Activated gamma-delta T cell treated with Interleukin-2 at 50 U/mL for 16 hours (primary cell): ENCODE data around the gene NTRK2.

Experiments used
- DNase-seq: peaks from one replicate; pipeline ENCODE4 v3.0.0-alpha.2; 2020

Gene NTRK2

GRCh38 chr9:84669288-84670137 lies at the start of gene NTRK2:
Gene NTRK2 (plus strand): TSS chr9:84669729. CDS start chr9:84670749, 1,020 bp downstream.
- no peak for DNase-seq

GRCh38 chr9:84620338-84620737 lies 49.2 kb upstream of the NTRK2 start:
- no peak for DNase-seq

GRCh38 chr9:84621811-84622210 lies 47.7 kb upstream of the NTRK2 start:
- no peak for DNase-seq

- no peak for DNase-seq
Measured at GRCh38 chr9:84622981-84623380, 46.5 kb upstream of the NTRK2 start.

DNA sequence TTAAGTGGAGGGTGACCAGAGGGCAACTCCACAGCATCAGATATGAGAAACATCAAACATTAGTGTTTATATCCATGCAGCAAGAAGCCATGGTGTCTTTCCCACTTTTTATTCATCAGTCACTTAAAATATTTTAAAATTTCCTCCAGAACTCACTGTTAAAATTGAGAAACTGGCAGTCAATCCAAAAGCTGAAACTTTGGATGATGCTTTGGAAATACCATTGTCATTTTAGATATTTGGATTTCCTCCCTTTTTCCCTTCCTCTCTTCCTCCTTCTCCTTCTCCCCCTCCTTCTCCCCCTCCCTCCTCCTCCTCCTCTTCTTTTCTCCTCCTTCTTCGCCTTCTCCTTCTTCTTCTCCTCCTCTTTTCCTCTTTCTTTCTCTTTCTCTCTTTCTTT lies 33.1 kb upstream of the NTRK2 start:
- no peak for DNase-seq

- DNase-seq = no peak
Measured at GRCh38 chr9:84642553-84643141, 26.9 kb upstream of the NTRK2 start.

- DNase-seq = no peak
Measured at GRCh38 chr9:84647699-84648098, 21.8 kb upstream of the NTRK2 start.

DNA sequence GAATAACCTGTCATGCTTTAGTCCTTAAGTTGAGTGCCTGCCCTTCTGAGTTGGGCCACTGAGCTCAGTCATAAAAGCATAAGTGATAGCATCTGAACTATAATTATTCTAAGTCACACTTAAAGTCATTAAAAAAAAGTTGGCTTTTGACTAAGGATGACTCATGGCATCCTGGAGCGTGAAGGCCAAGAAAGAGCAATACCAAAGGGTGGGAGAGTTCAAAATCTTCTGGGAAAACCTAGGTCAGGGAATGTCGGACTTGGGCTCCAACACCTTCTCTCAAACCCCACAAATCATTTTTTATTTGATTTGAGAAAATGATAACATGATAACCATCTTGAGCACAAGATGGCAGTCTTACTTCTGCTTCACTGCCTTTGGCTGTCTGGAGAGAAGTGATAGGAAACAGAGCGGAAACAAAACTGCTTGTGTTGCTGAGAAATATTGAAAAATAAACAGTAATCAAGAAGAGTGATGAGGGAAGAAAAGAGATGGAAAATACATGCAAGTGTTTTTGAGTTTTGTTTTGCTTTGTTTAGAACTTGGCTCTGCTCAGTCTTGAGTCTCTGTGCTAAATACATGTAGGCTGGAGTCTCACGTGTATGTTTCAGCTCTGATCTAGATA lies 16.9 kb upstream of the NTRK2 start:
- DNase-seq = no peak

- no peak for DNase-seq
Measured at GRCh38 chr9:84655447-84655846, 14.1 kb upstream of the NTRK2 start.

DNA sequence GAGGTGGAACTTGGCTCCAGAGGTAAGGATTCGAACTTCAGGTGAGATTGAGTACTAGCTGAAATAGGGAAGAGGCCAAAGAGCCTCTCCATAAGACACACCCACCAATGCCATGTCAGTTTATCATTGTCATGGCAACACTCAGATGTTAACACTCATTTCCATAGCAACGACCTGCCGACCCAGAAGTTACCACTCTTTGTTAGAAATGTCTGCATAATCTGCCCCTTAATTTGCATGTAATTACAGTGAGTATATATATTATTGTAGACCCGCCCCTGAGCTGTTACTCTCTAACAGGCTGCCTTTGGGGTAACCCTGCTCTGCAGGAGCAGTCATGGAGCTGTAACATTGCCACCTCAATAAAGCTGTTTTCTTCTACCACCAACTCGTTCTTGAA lies 10.2 kb upstream of the NTRK2 start:
- DNase-seq = no peak

DNA sequence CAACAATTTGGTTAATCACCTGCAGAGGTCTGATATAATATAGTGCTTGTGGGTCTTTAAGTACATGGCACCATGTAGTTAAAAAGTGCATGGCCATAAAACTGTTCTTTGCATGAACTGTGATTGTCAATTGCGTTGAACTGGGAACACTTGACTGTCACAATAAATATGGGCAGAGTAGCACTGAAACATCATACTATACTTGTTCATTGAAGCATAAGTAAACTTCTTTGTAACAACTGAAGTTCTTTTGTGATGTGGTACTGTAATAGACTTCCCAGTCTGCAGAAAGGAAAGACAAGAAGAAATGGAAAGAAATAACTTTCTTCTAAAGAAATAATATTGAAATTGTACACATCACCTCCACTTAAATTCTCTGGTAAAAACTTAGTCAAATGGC lies 9.8 kb upstream of the NTRK2 start:
- no peak for DNase-seq

DNA sequence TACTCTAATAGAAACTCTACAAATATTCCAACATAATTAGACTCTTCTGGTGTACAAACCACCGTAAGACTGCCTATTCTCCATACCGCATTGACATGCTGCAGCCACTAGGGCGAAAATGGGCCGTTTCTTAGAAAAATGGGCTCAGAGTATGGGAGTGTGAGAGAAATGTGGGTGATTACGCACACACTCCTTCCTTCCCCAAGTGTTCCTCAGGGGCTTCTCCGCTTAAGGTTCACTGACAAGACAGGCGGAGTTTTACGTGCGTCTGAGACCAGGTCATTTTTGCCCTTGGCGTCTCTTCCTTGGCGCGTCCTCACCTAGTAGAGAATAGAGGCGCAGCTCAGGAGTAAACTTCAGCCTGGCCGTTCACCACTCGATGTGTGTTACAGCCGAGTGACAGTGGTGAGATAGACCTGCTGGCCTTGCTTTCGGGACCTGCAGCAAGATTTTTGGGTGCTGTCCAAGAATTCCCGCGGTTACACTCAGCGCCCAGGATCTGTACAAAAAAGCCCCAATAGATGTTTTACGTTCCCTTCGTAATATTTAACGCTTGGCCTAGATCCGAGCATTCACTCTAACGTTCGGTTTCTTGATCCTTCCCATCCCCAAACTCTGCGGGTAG lies 1.8 kb upstream of the NTRK2 start:
- DNase-seq = no peak

DNA sequence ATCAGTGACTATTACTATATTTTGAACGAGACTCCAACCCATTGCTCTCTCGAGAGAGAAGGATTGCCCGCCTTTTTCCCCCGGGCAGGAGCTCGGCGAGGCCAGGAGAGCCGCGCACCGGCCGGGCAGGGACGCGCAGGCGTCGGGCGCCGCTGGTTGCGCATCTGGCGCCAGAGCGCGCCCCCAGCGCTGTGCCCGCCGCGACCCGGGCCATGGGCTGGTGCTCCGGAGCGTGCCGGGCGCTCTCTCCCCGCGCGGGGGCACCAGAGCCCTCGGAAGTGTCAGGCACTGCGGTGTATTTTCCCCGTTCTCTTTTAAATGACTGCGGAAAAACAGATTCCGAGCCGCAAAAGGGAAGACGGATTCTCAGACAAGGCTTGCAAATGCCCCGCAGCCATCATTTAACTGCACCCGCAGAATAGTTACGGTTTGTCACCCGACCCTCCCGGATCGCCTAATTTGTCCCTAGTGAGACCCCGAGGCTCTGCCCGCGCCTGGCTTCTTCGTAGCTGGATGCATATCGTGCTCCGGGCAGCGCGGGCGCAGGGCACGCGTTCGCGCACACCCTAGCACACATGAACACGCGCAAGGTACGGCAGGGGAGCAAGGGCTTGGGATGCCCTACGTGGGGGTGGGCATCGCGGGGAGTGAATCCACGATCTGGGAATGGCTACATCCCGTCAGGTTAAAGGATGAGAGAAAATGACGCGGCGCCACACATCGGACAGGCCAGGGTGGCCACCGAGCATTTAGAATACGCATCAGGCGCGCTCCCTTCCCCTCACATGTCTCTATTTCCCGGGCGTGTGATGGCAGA lies 1.1 kb upstream of the NTRK2 start:
- DNase-seq = no peak

- no peak for DNase-seq
Measured at GRCh38 chr9:84669013-84669287, 579 bp upstream of the NTRK2 start.

GRCh38 chr9:84670138-84671041 lies 861 bp downstream of the NTRK2 start:
- DNase-seq = no peak

DNA sequence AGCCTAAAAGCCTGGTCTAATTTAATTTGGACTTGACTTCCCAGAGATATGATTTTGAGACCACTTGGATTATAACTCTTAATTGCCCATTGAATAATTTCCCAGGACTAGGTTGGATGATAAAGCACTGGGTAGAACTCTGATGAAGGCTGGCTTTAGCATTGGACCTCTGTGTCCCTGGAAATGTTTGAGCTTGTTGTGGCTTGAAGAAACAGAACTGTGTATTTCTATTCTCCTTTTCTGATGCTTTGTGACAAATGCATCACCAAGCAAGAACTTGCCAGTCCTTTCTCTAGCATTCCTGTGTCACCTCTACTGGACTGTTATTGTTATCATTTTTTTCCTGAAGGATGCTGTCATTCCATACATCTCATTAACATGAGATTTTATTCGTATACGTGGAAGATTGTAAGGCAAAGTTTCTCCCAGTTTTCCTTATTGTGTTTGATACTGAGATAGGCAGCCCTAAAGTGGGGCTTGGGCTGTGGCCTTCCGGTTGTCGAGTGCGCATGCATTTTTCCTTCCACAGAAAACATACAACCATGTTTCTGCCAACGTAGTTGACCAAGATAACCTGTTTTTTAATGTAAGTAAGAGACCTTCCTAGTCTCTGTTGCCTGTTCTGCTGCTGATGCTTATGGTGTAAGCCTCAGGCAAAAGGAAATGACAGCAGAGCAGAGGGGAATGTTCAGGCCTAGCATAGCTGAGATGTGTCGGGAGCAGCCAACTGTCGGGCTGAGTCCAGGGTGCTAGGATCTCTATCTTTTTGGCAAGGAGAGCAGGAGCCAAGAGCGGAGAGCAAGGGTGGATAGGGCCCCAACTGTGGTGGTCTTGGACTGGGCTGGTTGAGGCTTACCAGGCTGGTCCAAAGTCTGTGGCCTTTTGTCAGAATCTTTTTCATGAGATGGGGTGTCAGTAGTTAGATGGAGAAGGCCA lies 2.3 kb downstream of the NTRK2 start:
- DNase-seq = no peak

DNA sequence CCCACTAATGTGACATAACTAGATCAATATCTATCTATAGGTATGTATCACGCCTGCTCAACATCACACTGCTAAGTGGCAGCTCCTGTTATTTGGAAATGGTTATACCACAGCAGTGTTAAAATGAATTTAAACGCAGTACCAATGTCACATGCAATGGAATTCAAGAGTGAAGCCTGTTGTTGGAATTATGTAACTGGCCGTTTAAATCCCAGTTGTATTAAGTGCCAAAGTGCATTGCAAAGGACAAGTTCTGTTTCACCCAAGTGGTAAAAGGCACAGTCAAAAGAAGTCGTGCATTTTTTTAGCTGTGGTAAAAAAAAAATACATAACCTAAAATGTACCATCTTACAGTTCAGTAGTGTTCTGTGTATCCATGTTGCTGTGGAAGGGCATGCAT lies 4.3 kb downstream of the NTRK2 start:
- DNase-seq = no peak

GRCh38 chr9:84677080-84677479 lies 7.6 kb downstream of the NTRK2 start:
- no peak for DNase-seq

GRCh38 chr9:84679571-84679970 lies 10.0 kb downstream of the NTRK2 start:
- no peak for DNase-seq

DNA sequence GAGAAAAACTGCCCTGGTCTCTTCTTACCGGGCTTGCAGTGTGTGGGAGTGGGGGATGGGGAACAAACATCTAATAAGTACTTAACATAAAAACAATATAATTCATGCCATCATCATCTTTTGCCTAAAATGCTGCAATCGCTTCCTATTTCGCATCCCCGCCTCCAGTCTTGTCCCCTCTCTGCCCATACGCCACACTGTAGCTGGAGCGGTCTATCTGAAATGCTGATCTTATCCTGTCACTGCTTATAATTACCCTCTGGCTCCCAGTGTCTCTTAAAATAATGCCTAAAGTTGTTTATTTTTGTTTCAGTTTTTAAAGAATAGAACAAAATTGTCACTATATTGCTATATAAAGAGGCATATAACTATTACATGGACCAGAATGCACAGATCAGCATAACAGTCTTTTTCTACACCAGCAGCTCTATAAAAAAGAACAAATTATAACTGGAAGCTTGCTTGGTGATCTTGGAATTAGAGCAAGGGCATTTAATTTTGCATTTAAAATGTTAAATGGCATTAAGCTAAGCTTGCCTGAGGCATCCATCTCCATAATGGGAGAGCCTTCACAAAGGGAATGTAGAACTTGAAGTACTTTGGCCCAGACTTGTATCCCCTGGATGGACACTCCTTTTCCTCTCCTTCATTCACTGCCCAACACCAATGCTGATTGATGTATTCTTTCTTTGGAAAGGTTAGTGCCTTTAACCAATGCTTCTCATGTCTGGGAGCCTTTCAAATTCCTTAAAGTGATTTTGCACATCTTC lies 12.2 kb downstream of the NTRK2 start:
- DNase-seq = no peak
